HL-60/S4 (cell line): ENCODE data around the gene KCTD17.

Experiments used
- in situ Hi-C: fragments of 300-500 bp; cut with MboI; formaldehyde crosslinking; loops from 2 replicates; pipeline ENCODE4 v1.14.3; 2022; ENCODE audit warnings: low sequenced_read_pairs

The KCTD17 gene

GRCh38 chr22:37097346-37097745, 45.8 kb downstream of the KCTD17 start:
- in situ Hi-C loops, result no loop called here

- in situ Hi-C loops, result no loop called here
Observed at GRCh38 chr22:37098976-37099591, 47.5 kb downstream of the KCTD17 start.

GRCh38 chr22:37100589-37101127, 49.1 kb downstream of the KCTD17 start:
- in situ Hi-C loops, result no loop called here

- in situ Hi-C loops, result no loop called here
Observed at GRCh38 chr22:37101311-37102066, 49.9 kb downstream of the KCTD17 start.

GRCh38 chr22:37103151-37103550, 51.6 kb downstream of the KCTD17 start:
- in situ Hi-C loops, result no loop called here

GRCh38 chr22:37103656-37104452, 52.3 kb downstream of the KCTD17 start:
- in situ Hi-C loops, result no loop called here

- in situ Hi-C loops, result no loop called here
Observed at GRCh38 chr22:37105154-37105553, 53.6 kb downstream of the KCTD17 start.

GRCh38 chr22:37105990-37106389, 54.4 kb downstream of the KCTD17 start:
- in situ Hi-C loops, result no loop called here

GRCh38 chr22:37107816-37108621, 56.5 kb downstream of the KCTD17 start:
- in situ Hi-C loops, result no loop called here

- in situ Hi-C loops, result no loop called here
Observed at GRCh38 chr22:37109242-37109917, 57.8 kb downstream of the KCTD17 start, which contains the start of gene TMPRSS6. TSS of gene TMPRSS6 (minus strand) at chr22:37109713. CDS start at chr22:37103417, 6,296 bp downstream.

- in situ Hi-C loops, result no loop called here
Observed at GRCh38 chr22:37111156-37111717, 59.7 kb downstream of the KCTD17 start.

- in situ Hi-C loops, result no loop called here
Observed at GRCh38 chr22:37112084-37112728, 60.7 kb downstream of the KCTD17 start.
